22Rv1 (cell line): ENCODE data around the gene RSPH1.

Experiments
- ZFX ChIP-seq: fragments of 450-650 bp; IDR thresholded peaks from 2 replicates; pipeline ENCODE4 v1.6.1; 2017; ENCODE audit warnings: antibody characterized with exemption, borderline replicate concordance
- TF ChIP-seq, protein P1 (sequence below): fragments of 450-650 bp; IDR thresholded peaks from 2 replicates; pipeline ENCODE4 v1.5.1; 2017; ENCODE audit warnings: mild to moderate bottlenecking

DNA sequence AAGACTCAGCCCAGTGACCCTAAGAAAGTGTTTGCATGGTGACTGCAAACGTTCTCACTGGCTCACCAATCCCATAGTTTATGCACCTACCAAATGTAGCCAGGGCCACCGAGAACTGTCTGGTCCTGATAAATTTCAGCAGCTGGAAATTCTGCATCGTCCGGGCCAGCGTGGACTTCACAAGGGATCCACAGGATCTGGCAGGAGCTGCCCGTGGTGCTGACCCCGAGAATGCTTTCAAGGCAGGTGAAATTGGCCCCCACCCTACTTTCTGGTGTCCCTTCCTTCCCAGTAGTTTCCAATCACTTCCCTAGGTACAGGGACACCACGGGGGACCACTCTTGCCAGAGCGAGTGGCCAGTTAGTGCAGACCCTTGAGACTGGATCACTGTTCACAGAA lies 66.2 kb downstream of the RSPH1 start:
- TF ChIP-seq, protein P1, sequence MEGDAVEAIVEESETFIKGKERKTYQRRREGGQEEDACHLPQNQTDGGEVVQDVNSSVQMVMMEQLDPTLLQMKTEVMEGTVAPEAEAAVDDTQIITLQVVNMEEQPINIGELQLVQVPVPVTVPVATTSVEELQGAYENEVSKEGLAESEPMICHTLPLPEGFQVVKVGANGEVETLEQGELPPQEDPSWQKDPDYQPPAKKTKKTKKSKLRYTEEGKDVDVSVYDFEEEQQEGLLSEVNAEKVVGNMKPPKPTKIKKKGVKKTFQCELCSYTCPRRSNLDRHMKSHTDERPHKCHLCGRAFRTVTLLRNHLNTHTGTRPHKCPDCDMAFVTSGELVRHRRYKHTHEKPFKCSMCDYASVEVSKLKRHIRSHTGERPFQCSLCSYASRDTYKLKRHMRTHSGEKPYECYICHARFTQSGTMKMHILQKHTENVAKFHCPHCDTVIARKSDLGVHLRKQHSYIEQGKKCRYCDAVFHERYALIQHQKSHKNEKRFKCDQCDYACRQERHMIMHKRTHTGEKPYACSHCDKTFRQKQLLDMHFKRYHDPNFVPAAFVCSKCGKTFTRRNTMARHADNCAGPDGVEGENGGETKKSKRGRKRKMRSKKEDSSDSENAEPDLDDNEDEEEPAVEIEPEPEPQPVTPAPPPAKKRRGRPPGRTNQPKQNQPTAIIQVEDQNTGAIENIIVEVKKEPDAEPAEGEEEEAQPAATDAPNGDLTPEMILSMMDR = no peak
- no peak for TF ChIP-seq ZFX
